Neural crest cell (in vitro differentiated cells): ENCODE data around the gene PUM2. TPM values are rescaled to one million over a fixed set of nuclear protein-coding genes. Genes with fewer than 3 reads are reported as not detected.

Experiments used
- DNase-seq: peaks from one replicate; pipeline ENCODE4 v3.0.0; 2021; ENCODE audit warnings: low read depth, mixed read lengths, low spot score
- H3K27ac Mint-ChIP-seq: one replicate; pipeline ENCODE4 v1.8.0; 2021; ENCODE audit warnings: mild to moderate bottlenecking, mixed read lengths; ENCODE audit not compliant: unreplicated experiment
- H3K27me3 Mint-ChIP-seq: 2 replicates; pipeline ENCODE4 v1.8.0; 2021; ENCODE audit warnings: low read depth, mild to moderate bottlenecking, mixed read lengths
- H3K36me3 Mint-ChIP-seq: 2 replicates; pipeline ENCODE4 v1.8.0; 2021; ENCODE audit warnings: low read depth, mild to moderate bottlenecking, mixed read lengths
- H3K4me1 Mint-ChIP-seq: 2 replicates; pipeline ENCODE4 v1.8.0; 2021; ENCODE audit warnings: mixed read lengths
- H3K4me3 Mint-ChIP-seq: one replicate; pipeline ENCODE4 v1.8.0; 2021; ENCODE audit warnings: mild to moderate bottlenecking, mixed read lengths
- H3K9me3 Mint-ChIP-seq: 2 replicates; pipeline ENCODE4 v1.8.0; 2021; ENCODE audit warnings: mixed read lengths
- total RNA-seq: library from RNA; stranded (reverse); gene quantifications from 2 replicates; pipeline ENCODE4 v1.2.1, GENCODE V29; 2021
- TF ChIP-seq, protein P1 (sequence below): fragments of 200-600 bp; sonication (generic); conservative IDR thresholded peaks from 2 replicates; pipeline ENCODE4 v1.5.0; 2021; ENCODE audit warnings: antibody characterized with exemption, mild to moderate bottlenecking

Gene PUM2
- total RNA-seq, 1 donor from 2014 or later, result 110 TPM

DNA sequence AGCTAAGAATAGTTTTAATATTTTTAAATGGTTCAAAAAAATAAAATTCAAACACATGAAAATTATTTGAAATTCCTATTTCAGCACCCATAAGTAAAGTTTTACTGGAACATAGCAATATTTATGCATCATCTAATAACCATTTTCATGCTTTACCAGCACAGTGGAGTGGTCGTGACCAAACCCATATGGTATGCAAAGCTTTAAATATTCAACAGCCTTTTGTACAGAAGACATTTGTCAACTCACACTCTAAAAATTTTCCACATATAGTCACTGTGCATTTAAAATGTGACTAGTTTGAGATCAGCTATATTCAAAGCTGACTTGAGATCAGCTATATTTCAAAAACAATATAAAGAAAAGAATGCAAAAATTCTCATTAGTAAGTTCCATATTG lies 46.2 kb downstream of the PUM2 start:
- DNase-seq, result no peak
- Mint-ChIP-seq H3K27me3 (no peaks in the 10 kb centered on the region), H3K27ac (no peak overlapping the region), H3K4me3 (no peak overlapping the region), H3K36me3 (peaks cover 15% of the 10 kb centered on the region), H3K9me3 (no peaks in the 10 kb centered on the region), H3K4me1 (peaks cover 14% of the 10 kb centered on the region)
- TF ChIP-seq, protein P1, sequence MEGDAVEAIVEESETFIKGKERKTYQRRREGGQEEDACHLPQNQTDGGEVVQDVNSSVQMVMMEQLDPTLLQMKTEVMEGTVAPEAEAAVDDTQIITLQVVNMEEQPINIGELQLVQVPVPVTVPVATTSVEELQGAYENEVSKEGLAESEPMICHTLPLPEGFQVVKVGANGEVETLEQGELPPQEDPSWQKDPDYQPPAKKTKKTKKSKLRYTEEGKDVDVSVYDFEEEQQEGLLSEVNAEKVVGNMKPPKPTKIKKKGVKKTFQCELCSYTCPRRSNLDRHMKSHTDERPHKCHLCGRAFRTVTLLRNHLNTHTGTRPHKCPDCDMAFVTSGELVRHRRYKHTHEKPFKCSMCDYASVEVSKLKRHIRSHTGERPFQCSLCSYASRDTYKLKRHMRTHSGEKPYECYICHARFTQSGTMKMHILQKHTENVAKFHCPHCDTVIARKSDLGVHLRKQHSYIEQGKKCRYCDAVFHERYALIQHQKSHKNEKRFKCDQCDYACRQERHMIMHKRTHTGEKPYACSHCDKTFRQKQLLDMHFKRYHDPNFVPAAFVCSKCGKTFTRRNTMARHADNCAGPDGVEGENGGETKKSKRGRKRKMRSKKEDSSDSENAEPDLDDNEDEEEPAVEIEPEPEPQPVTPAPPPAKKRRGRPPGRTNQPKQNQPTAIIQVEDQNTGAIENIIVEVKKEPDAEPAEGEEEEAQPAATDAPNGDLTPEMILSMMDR, result no peak

DNA sequence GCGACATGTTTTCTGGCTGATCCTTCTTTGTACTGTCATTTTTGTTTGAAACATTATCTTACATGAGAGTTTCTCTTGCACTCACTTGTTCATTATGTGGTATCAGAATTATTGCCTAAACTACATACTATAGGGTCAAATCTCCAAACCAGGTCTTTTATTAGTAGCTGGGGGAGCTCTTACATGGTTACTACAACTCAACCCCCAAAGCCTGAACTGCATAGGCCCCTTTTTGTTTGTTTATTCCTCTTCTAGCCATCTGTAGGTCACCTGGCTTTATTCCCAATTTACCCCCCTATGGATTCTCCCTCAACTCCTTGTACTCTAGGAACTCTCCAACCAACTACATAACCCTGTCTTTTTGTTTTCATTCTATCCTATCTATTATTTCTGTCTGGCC lies 46.7 kb downstream of the PUM2 start:
- H3K27me3 Mint-ChIP-seq, result no peaks in the 10 kb centered on the region
- H3K4me3 Mint-ChIP-seq, result no peak overlapping the region
- TF ChIP-seq, protein P1, result no peak
- DNase-seq, result no peak
- H3K27ac Mint-ChIP-seq, result no peak overlapping the region
- no peaks in the 10 kb centered on the region for H3K9me3 Mint-ChIP-seq
- H3K36me3 Mint-ChIP-seq, result peaks cover 15% of the 10 kb centered on the region
- H3K4me1 Mint-ChIP-seq, result peaks cover 14% of the 10 kb centered on the region

DNA sequence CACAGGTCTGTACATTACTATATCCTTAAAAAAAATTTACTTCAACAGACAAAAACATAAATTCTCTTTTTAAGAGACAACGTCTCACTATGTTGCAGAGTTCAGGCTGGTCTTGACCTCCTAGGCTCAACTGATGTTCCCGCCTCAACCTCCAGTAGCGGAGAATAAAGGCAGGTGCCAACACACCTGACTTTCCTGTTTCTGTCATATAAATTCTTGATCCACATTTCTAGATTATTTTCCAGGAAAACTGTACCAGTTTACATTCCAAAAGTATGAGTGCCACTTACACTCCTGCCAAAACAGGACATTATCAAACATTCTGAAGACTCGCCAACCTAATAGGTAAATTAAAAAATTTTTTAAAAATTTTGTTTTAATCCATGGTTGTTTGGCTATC lies 48.6 kb downstream of the PUM2 start:
- no peak overlapping the region for H3K4me3 Mint-ChIP-seq
- peaks cover 15% of the 10 kb centered on the region for H3K36me3 Mint-ChIP-seq
- TF ChIP-seq, protein P1, result no peak
- peaks cover 14% of the 10 kb centered on the region for H3K4me1 Mint-ChIP-seq
- no peak overlapping the region for H3K27ac Mint-ChIP-seq
- H3K9me3 Mint-ChIP-seq, result no peaks in the 10 kb centered on the region
- no peaks in the 10 kb centered on the region for H3K27me3 Mint-ChIP-seq
- DNase-seq, result no peak

DNA sequence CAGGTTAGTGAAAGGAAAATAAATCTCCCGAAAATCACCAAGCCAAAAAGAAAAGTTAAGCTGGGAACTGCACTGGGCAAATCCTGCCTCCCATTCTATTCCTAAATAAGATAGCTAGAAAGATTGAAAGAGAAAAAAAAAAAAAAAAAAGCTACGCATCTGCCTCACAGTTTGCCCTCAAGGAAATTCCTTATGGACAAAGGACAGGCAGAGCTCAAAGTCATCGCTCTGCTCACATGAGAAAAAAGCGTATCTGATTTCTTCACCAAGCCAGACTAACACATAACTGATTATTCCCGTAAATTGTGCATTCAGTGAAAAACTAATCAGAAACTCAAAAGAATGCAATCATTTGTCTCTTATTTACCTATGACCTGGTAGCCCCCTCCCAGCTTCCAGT lies 50.0 kb downstream of the PUM2 start:
- H3K36me3 Mint-ChIP-seq, result peaks cover 21% of the 10 kb centered on the region
- H3K27ac Mint-ChIP-seq, result peak overlapping the region; percentile 92
- H3K4me3 Mint-ChIP-seq, result peak overlapping the region; percentile 9
- TF ChIP-seq, protein P1, result no peak
- no peaks in the 10 kb centered on the region for H3K9me3 Mint-ChIP-seq
- peaks cover 14% of the 10 kb centered on the region for H3K4me1 Mint-ChIP-seq
- H3K27me3 Mint-ChIP-seq, result no peaks in the 10 kb centered on the region
- no peak for DNase-seq

DNA sequence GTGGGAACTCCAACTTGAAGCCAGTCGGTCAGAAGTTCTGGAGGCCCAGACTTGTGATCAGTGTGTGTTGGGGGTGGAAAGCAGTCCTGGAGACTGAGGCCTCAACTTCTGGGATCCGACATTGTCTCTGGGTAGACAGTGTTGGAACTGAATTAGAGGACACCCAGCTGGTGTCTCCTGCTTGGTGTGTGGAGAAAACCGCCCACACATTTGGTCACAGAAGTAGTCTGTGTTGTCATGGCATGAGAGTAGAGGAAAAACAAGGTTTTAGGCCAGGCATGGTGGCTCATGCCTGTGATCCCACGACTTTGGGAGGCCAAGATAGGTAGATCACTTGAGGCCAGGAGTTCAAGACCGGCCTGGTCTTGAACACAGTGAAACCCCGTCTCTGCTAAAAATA lies 51.5 kb downstream of the PUM2 start:
- Mint-ChIP-seq H3K9me3 (no peaks in the 10 kb centered on the region), H3K4me3 (no peak overlapping the region), H3K36me3 (peaks cover 21% of the 10 kb centered on the region), H3K4me1 (peaks cover 14% of the 10 kb centered on the region), H3K27me3 (no peaks in the 10 kb centered on the region), H3K27ac (no peak overlapping the region)
- TF ChIP-seq, protein P1, result no peak
- DNase-seq, result no peak

DNA sequence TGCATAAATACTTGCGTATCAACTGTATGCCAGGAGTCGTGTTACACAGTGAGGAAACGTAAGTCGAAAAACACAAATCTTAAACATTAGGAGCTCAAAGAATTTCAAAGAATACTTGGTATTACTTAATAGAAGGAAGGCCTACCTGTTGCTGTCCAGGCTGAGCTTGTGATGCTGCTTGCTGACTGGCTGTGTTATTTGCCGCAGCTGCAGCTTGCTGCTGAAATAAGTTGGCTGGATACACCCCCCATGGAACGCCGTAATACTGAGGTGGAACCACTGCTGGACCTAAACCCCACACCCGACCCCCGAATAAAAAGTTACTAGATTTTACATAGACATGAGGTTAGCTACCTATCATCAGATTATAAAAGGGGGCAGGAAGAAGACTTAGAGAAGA lies 56.4 kb downstream of the PUM2 start:
- Mint-ChIP-seq H3K4me3 (no peak overlapping the region), H3K9me3 (no peaks in the 10 kb centered on the region), H3K27ac (no peak overlapping the region), H3K36me3 (peaks cover 18% of the 10 kb centered on the region), H3K27me3 (no peaks in the 10 kb centered on the region), H3K4me1 (peaks cover 7% of the 10 kb centered on the region)
- no peak for DNase-seq
- TF ChIP-seq, protein P1, result no peak
